ENCODE data around the gene TUBB.
"Not testable (repeated sequence)": the region's sequence is repeated elsewhere in the genome, so short reads cannot be mapped to it uniquely, and the experiment has no call there.

TUBB gene

DNA sequence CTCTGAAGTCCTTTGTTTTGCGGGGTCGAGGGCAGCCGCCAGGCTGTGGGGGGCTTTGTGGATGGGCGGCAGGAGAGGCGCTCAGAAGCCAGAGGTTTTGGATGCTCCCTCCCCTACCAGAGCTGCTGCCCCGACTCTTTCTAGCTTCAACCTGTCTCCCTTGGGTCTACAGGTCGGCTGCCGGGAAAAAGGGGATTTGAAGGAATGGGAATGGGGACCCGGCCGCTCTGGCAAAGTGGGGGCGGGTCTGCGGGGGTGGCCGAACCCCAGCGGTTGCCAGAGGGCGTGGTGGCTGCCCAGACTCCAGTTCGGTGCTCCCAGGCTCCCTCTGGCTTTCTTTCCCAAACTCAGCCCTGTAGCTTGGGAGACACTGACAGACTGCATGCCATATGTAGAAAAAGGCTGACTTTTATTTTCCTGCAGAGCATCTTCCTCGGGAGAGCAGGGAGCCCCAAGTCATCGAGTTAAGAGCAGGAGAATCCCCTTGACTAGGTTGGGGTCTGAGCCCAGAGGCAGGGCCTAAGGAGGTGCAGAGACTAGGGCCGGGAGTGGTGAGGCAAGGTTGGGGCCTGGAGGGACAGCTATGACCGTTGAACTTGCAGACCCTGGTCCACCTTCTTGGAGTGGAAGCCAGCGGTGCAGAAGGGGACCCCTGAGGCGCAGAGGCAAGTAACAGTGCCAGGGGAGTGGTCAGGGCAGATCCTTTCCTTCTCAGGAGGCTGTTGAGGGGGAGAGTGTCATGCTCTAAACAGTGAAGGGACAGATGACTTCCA lies 32.3 kb upstream of the TUBB start:
- DNase-seq: peak; percentile 50

DNA sequence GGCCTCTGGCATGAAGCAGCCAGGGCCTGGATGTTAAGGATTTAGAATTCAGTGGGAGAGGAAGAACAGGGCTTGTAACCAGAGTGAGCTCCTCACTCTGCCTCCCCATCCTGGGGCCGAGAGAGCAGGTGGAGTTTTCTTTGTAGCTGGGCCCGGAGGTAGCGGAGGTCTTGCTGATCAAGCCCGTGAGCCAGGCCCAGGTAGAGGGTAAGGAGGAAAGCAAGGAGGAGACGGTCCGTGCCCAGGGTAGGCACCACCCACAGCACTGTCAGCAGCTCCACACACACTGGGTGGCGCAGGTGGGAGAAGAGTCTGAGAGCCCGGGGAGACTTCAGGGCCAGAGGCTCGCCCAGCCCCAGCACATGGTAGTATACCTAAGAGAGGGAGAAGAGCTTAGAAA lies 31.6 kb upstream of the TUBB start:
- no peak for DNase-seq

DNA sequence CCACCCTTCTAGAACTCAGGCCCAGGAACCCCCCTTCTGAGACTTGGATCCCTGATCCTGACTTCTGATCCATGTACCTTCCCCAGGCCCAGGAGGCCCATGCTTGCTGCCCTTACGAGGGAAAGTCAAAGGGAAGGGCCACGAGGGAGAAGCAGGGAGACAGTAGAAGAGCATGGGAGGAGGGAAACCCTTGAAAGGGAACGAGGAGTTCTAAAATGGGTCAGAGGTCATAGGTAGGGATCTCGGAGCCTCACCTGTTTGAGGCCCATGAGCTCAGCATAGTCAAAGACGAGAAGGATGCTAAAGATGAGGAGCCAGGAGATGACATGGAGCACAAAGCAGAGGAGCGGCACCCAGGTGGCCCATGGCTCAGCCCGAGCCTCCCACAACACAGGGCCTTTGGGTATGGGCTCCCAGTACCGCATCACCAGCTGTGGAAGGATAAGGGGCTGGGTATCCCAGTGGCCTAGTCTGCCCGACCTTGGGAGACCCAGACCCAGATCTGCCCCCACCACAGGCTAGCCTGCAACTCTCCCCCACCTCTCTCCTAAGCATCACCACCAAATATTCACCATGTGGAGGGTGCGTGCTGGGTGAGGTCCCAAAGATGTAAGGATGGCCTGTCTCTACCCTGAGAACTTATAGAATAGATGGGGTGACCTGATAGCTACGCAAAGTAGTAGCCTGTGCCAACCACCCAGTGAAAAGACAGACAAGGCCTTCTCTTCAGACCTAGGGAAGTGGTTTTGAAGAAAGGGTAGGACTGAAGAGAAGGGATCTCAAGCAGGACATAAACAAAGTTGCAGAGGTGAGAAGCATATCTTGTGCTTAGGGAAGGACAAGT lies 30.9 kb upstream of the TUBB start:
- DNase-seq: no peak

- DNase-seq: no peak
These were observed 30.2 kb upstream of the TUBB start for GRCh38 chr6:30689985-30690384.

DNA sequence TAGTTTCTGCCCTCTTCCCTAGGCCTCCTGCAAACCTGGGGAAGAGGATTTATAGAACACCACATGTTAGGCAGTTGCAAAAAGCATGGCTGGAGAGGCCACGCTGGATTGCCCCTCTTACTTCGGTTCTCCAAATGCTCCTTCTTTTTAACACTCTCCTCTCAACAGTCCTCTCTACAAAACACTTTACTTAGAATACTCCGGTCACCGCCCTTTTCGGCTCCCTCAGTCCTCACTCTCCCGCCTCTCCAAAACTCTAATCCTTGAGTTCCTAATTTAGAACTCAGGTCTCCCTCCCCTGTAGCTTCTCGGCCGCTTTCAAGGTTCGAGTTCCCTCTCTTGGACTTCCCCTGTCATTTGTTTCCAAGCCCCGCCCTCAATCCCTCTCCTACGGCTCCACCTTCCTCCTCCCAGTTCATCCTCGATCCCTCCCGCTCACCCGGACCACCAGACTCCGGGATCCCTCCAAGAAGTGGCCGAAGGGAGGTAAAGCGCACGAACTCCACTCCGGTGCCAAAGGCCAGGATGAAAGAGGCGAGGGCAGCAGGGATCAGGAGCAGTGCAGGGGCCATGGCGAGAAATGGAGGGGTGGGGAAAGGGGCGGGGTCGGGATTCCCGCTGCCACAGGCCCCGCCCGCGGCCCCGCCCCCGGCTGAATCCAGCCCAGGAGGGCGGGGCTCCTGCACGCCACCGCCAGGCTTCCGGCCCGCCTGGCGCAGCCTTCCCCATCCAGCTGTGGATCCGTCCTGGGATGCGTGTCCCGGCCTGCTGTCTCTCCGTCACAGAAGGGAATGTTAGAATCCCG lies 29.5 kb upstream of the TUBB start, which contains the start of gene NRM:
Gene NRM (minus strand): TSS at position 582 of the 805 bp plus-strand sequence. CDS start 10 bp downstream, at position 572.
- DNase-seq: peak; percentile 92

DNA sequence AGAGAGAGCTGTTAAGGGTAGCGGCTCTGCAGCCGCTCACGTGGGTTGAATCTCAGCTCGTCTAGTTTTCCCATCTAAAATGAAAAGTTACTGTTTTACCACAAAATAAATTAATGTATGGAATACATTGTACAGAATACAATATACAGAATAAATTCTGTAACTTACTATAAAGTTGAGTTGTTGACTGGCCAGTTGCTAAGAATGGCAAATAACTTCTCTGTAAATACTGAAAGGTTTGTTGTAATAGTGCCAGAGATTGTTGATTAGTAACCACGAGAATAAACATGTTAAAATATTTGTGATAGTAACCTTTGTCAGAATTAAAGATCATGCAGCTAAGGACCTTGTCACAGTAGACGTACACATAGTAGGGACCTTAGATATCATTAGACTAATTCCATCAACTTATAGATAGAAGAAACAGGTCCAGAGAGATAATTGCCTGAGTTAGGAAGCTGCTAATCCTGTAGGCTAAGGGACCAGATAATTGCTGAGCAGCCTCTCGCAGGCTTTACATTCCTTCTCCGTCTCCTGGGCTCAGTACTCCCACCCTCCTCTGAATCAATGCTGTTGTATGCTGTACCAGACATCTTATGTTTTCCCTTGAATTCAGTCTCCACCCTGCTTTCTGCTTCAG lies 28.8 kb upstream of the TUBB start:
- peak; percentile 46 for DNase-seq

GRCh38 chr6:30696432-30696831 lies 23.7 kb upstream of the TUBB start:
- no peak for DNase-seq

DNA sequence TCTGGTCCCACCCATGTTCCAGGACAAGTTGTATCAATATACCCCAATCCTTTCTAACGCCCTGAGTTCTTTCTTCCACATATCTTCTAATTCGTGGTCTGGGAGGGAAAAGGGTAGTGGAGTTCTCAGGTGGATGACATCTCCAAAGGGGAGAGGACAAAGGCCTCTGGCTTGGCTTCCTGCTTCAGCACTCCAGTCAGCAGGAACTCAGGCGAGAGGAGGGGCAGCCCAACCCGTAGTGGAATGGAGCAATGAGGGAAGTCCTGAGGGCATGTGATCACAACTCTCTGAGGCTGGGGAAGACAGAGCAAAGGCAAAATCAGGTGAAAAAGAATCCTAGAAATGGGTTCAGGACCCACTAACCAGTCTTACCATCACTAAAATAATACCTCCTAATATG lies 19.8 kb upstream of the TUBB start:
- DNase-seq: no peak

- DNase-seq: no peak
These were observed 17.1 kb upstream of the TUBB start for GRCh38 chr6:30703011-30703410.

DNA sequence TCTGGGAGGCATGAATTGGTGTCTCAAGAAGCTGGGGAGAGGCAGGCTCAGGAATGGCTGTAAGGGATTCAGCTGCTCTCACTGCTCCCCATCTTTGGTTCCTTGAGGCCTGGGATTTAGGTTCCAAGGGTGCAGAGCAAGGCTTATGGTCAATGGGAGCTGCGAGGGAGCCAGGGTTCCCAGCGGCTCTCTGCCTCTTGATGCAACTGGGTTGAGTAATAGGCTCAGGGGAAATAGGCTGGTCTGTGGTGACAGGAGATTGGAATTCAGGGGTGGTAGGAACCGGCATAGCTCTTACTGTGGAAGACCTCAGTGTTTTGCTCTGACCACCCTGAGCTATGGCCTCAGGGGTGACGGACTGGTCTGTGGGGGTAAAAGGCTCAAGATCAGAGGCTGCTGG lies 16.3 kb upstream of the TUBB start:
- DNase-seq: no peak

DNA sequence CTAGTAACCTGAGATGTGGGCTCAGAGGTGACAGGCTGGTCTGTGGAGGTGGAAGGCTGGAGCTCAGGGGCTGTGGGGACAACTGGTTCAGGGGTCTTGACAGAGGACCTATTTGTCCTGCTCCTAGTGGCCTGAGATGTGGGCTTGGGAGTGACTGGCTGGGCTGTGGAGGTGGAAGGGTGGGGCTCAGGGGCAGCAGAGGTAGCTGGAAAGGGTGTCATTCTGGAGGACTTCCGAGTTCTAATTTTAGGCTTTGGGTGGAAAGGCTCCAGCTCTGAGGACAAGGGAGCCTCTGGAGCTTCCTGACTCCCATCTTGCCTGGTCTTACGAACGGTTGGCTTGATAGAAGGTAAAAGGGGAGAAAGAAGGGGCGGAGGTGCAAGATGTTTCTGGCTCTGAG lies 14.5 kb upstream of the TUBB start:
- no peak for DNase-seq

DNA sequence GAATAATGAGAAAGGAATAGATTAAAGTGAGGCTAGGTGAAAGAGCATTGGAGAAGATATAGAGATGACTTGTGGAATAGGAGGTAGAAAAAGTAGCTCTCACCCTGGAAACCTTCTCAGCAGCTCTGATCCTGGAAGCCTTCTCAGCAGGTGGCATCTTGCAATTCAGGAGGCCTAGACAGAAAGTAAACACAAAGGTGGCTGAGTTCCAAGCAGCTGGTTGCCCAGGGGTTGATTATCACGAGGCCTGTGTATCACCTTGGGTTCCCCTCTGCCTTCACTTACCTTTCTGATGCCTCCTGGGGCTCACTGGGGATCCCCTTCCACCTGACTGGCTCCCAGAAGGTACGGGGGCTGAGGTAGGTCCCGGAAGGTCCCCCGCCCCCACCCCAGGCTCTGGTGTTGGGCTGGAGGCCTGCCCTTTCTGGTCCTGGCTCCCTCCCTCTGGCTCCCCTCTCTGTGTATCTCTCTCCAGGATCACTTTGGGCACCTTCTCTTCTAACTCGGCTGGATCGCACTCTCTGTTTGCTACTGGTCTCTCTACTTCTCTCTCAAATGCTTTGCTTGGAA lies 12.8 kb upstream of the TUBB start:
- no peak for DNase-seq

GRCh38 chr6:30709101-30709868 lies 10.9 kb upstream of the TUBB start:
- no peak for DNase-seq

DNA sequence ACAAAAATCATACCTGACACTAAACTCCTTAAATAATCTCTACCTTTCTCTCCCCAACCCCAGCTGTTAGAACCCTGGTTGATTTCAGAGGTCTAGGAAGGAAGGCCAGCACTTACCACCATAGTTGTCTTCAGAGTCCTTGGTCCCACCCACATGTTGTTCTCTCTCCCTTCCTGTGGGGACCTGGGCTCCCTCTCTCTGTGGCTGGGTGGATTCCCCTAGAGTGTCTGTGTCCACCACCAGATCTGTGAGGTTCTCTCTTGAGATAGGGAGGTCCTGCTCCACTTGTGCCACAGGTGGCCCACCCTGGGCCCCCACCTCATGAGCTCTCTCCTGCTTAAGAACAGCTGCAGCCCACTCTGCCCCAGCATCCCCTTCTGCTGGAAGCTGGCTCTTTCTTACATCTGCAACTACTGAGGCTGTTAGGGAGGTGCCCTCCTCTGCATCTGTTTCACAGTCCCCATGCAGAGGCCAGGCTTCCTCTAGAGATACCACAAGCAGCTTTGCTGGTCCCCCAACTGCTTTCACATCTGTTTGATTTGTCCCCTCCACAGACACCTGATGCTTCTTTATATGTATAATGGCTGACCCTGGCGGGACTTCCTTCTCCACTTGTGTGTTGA lies 8.3 kb upstream of the TUBB start:
- DNase-seq: no peak

- DNase-seq: no peak
These were observed 7.7 kb upstream of the TUBB start for GRCh38 chr6:30712441-30712945.

GRCh38 chr6:30714263-30714662 lies 5.9 kb upstream of the TUBB start:
- no peak for DNase-seq

- no peak for DNase-seq
These were observed 3.3 kb upstream of the TUBB start for GRCh38 chr6:30716879-30717128.

DNA sequence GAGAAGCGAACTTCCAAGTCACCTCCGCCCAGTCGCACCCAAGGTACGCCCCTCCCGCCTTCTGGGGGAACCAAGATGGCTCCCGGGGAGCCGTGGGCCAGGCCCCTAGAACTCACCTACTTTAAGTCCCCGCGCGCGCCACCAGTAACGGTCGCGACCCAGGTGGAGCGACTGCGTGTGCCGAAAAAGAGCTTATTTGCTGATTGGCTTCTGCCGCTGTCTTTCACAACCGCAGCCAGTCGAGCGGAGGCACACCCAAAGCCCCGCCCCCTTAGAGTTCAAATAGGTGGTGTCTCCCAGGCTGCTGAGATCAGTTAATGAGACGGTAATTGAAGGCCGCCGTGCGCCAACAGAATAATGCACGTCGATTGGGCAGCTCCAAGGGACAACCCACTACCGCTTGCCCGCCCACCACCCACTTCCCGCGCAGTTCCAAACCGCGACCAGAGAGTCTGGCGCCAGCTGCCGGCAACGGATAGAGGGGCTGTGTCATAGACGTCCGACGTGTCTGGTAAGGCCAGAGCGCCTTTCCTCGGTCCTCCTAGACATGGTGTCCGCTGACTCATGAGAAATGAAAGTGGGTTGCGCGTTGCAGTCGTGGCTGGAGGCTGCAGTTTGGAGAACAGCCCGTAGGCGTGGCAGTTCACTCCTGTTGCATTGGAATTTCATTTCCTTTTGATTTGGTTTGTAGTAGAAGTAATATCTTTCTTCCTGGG lies 2.9 kb upstream of the TUBB start, which contains the start of gene MDC1:
Gene MDC1 (minus strand): TSS at position 153 of the 716 bp plus-strand sequence. CDS start 2,106 bp downstream, outside the sequence.
- peak; percentile 99 for DNase-seq

DNA sequence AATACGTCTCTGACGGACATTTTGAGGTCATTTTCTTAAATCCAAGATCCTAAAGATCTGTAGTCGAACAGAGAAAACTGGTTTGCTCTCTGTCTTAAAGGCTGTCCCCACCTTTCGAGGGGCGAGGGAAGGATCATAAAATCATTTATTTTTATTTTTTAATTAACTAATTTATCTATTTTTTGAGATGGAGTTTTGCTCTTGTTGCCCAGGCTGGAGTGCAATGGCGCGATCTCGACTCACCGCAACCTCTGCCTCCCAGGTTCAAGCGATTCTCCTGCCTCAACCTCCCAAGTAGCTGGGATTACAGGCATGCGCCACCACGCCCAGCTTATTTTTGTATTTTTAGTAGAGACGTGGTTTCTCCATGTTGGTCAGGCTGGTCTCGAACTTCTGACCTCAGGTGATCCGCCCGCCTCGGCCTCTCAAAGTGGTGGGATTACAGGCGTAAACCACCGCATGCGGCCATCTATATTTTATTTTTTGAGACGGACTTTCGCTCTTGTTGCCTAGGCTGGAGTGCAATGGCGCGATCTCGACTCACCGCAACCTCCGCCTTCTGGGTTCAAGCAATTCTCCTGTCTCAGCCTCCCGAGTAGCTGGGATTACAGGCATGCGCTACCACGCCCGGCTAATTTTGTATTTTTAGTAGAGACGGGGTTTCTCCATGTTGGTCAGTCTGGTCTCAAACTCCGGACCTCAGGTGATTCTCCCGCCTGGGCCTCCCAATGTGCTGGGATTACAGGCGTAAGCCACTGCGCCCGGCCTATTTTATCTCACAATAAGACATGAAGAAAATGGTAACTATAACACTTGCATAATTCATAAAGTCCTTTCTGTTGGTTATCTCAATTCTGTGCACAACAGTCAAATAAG lies 2.1 kb upstream of the TUBB start:
- DNase-seq: not testable (repeated sequence)

Measured in NCI-H2227 treated with DMSO at 0.1 percent for 48 hours (cell line).